OCI-LY7 (cell line): ENCODE measurements around the gene CFAP52.
A peak's percentile ranks its signal among the peaks of the same experiment; 100 is the strongest.

Source experiments
- EZH2phosphoT487 ChIP-seq: fragments of 200-600 bp; sonication (generic); IDR thresholded peaks from 2 replicates; pipeline ENCODE4 v1.6.1; 2018; ENCODE audit warnings: low read depth, borderline replicate concordance, mild to moderate bottlenecking, mixed run types, antibody characterized with exemption, low read length, moderate library complexity, mixed read lengths
- TF ChIP-seq, protein P1 (sequence below): fragments of 200-600 bp; sonication (generic); conservative IDR thresholded peaks from 2 replicates; pipeline ENCODE4 v1.5.1; 2014; ENCODE audit warnings: mild to moderate bottlenecking, antibody characterized with exemption, low read length, moderate library complexity, mixed read lengths

DNA sequence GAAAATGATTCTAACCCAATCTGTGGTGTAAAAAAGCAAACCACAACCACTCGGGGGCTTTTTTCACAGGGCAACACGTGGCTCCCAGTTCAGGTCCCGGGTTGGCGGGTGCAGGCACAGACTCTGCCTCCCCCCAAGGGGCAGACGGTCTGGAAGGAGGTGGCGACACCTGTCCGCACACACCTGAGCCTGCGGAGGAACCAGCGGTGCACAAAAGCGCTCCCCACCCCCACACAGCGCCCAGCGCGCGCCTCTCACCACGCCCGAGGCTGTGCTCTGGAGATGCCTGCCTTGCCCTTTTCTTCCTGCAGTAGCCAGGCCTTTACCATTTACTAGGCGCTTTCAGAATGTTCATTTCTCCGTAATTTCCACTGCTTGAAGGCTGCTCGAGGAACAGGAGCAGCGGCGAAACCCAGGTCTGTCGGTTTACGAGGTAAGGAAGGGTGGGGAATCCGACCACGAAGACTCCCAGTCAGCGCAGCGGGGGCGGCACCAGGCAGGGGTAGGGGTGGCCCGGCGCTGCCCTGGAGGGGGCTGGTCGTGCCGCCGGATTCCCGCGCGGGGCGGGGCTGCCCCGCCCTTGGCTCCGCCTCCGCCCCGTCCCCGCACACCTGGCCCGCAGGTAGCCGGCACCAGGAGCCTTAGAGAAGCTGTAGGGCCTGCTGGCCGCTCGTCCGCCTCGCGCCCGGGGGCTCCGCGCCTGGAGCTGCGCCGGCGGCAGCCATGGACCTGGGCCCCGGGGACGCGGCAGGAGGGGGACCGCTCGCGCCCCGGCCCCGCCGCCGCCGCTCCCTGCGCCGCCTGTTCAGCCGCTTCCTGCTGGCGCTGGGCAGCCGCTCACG, 68.7 kb downstream of the CFAP52 start, which contains the start of gene USP43:
- TF ChIP-seq, protein P1, sequence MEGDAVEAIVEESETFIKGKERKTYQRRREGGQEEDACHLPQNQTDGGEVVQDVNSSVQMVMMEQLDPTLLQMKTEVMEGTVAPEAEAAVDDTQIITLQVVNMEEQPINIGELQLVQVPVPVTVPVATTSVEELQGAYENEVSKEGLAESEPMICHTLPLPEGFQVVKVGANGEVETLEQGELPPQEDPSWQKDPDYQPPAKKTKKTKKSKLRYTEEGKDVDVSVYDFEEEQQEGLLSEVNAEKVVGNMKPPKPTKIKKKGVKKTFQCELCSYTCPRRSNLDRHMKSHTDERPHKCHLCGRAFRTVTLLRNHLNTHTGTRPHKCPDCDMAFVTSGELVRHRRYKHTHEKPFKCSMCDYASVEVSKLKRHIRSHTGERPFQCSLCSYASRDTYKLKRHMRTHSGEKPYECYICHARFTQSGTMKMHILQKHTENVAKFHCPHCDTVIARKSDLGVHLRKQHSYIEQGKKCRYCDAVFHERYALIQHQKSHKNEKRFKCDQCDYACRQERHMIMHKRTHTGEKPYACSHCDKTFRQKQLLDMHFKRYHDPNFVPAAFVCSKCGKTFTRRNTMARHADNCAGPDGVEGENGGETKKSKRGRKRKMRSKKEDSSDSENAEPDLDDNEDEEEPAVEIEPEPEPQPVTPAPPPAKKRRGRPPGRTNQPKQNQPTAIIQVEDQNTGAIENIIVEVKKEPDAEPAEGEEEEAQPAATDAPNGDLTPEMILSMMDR: peak; percentile 34; the same call in 1 of the 2 replicates
- TF ChIP-seq EZH2phosphoT487: no peak
